RWPE1 (cell line): ENCODE measurements around the gene HASPIN.

Source experiments
- CTCF ChIA-PET: fragments of 350-600 bp; sonication (Branson Sonifier 250); formaldehyde crosslinking; extraction: SDS; loops from one replicate; lab custom pipeline; 2021; lab: Yijun Ruan, JAX
- POLR2A ChIA-PET: fragments of 400-600 bp; formaldehyde crosslinking; extraction: SDS; loops from one replicate; lab custom pipeline; 2020; ENCODE audit warnings: antibody characterized with exemption; ENCODE audit not compliant: low non-redundant PET; lab: Yijun Ruan, JAX
- DNase-seq: peaks from one replicate; pipeline ENCODE4 v3.0.0; 2012; ENCODE audit warnings: low spot score
- H3K27ac ChIP-seq: fragments of 450-650 bp; 2 replicates; pipeline ENCODE4 v1.5.1; 2017
- CTCF ChIP-seq: fragments of 450-650 bp; conservative IDR thresholded peaks from 2 replicates; pipeline ENCODE4 v1.5.1; 2017; ENCODE audit warnings: low read depth, mild to moderate bottlenecking

HASPIN gene

GRCh38 chr17:3723556-3724377, at the start of gene HASPIN:
Gene HASPIN, plus strand, starts transcription at chr17:3723903. Its CDS starts 33 bp downstream, at chr17:3723936.
- POLR2A ChIA-PET = interaction anchor here (0.5 to 0.7 kb wide), 2 partner anchors 22 to 133 kb away, joined by 3 to 4 read pairs; no protein-coding TSS in a partner anchor
- H3K27ac ChIP-seq = peak within 1 kb of the TSS; percentile 78
- peak; percentile 99 for DNase-seq
- no peak for TF ChIP-seq CTCF
- CTCF ChIA-PET = interaction anchor here (0.6 to 1.5 kb wide), 3 partner anchors 15 to 183 kb away, joined by 3 read pairs; partner anchors contain the start of gene NCBP3

- CTCF ChIA-PET = no interaction called here
- TF ChIP-seq CTCF = no peak
- DNase-seq = no peak
- POLR2A ChIA-PET = no interaction called here
- H3K27ac ChIP-seq = no peak overlapping the region
Measured at GRCh38 chr17:3675886-3676285, 47.8 kb upstream of the HASPIN start.

- DNase-seq = no peak
- peak overlapping the region; percentile 75 for H3K27ac ChIP-seq
- CTCF ChIA-PET = interaction anchor here (1.2 kb wide), 1 partner anchor 59 kb away, joined by 6 read pairs; no protein-coding TSS in a partner anchor
- TF ChIP-seq CTCF = no peak
- POLR2A ChIA-PET = interaction anchor here (0.6 kb wide), 1 partner anchor 846 kb away, joined by 3 read pairs; no protein-coding TSS in a partner anchor
Measured at GRCh38 chr17:3678095-3678820, 45.4 kb upstream of the HASPIN start.

- no peak for TF ChIP-seq CTCF
- no peak for DNase-seq
- POLR2A ChIA-PET = interaction anchor here (0.6 kb wide), 1 partner anchor 846 kb away, joined by 3 read pairs; no protein-coding TSS in a partner anchor
- CTCF ChIA-PET = no interaction called here
- H3K27ac ChIP-seq = peak overlapping the region; percentile 75
Measured at GRCh38 chr17:3678821-3679530, 44.7 kb upstream of the HASPIN start.

- DNase-seq = no peak
- no peak for TF ChIP-seq CTCF
- POLR2A ChIA-PET = no interaction called here
- H3K27ac ChIP-seq = peak overlapping the region; percentile 75
- CTCF ChIA-PET = no interaction called here
Measured at GRCh38 chr17:3679531-3680126, 44.1 kb upstream of the HASPIN start.
